GM12878 (cell line): ENCODE data around the gene SPAG6. TPM values are rescaled to one million over a fixed set of nuclear protein-coding genes. Genes with fewer than 3 reads are reported as not detected.
A peak's percentile ranks its signal among the peaks of the same experiment; 100 is the strongest.

ENCODE experiments used
- FOXK2 ChIP-seq: fragments of 450-650 bp; IDR thresholded peaks from 2 replicates; pipeline ENCODE4 v1.6.1; 2017; ENCODE audit warnings: mild to moderate bottlenecking, moderate library complexity
- MYC ChIP-seq: IDR thresholded peaks from 2 replicates; pipeline ENCODE4 v1.6.1; 2011; ENCODE audit warnings: mild to moderate bottlenecking, low read length, moderate library complexity, inconsistent platforms; ENCODE audit not compliant: insufficient read depth, insufficient replicate concordance, insufficient read length, severe bottlenecking
- NR2C1 ChIP-seq: fragments of 450-650 bp; IDR thresholded peaks from 2 replicates; pipeline ENCODE4 v1.6.1; 2017; ENCODE audit warnings: antibody characterized with exemption, mild to moderate bottlenecking, moderate library complexity
- POU2F2 ChIP-seq: IDR thresholded peaks from 3 replicates; pipeline ENCODE4 v1.6.1; 2011; ENCODE audit warnings: low read depth, mild to moderate bottlenecking, low read length, borderline replicate concordance
- SMAD5 ChIP-seq: IDR thresholded peaks from 2 replicates; pipeline ENCODE4 v1.6.1; 2016; ENCODE audit warnings: antibody characterized with exemption, low read depth
- SMC3 ChIP-seq: IDR thresholded peaks from 2 replicates; pipeline ENCODE4 v1.6.1; 2011; ENCODE audit warnings: low read length, improper control_type of control experiment, borderline replicate concordance
- SPI1 ChIP-seq: IDR thresholded peaks from 2 replicates; pipeline ENCODE4 v1.6.1; 2011; ENCODE audit warnings: low read depth, mild to moderate bottlenecking, low read length, moderate library complexity, borderline replicate concordance; ENCODE audit not compliant: insufficient read depth
- STAT3 ChIP-seq: IDR thresholded peaks from 2 replicates; pipeline ENCODE4 v1.6.1; 2011; ENCODE audit warnings: low read depth, low read length, improper control_type of control experiment
- SUZ12 ChIP-seq: fragments of 200-600 bp; sonication (generic); IDR thresholded peaks from one replicate; pipeline ENCODE4 v1.6.1; 2018; ENCODE audit warnings: antibody characterized with exemption, mild to moderate bottlenecking; ENCODE audit not compliant: unreplicated experiment
- TCF7 ChIP-seq: IDR thresholded peaks from 2 replicates; pipeline ENCODE4 v1.6.1; 2014; ENCODE audit warnings: antibody characterized with exemption, borderline replicate concordance
- polyA plus RNA-seq, 11 experiments: library from polyadenylated mRNA; depleted of rRNA in 4 of 11; unstranded in 6 of 11; stranded (reverse) in 5 of 11; fragments of >200 nt; fragmentation: Nextera tagmentation in 4 of 11; fragmentation: Illumina TruSeq in 1 of 11; extraction: Ambion mirVana in 4 of 11; extraction: Trizol in 1 of 11; gene quantifications; 1 replicate in 1 of 11; 2 replicates in 10 of 11; pipeline versions ENCODE4 v1.2.1 to v1.2.3, GENCODE V29; 2011 to 2016; ENCODE audit warnings: inconsistent platforms in 2 of 11, missing spikeins in 2 of 11, low read depth in 1 of 11
- total RNA-seq, 4 experiments: library from RNA; depleted of rRNA in 3 of 4; stranded (reverse); fragments of >200 nt in 3 of 4; fragmentation: Illumina TruSeq in 1 of 4; extraction: Trizol in 1 of 4; gene quantifications; 2 replicates each; pipeline versions ENCODE4 v1.2.1 to v1.2.3, GENCODE V29; 2013 to 2021
- TF ChIP-seq, protein P1 (sequence below): fragments of 450-650 bp; IDR thresholded peaks from 2 replicates; pipeline ENCODE4 v1.6.1; 2016; ENCODE audit warnings: mild to moderate bottlenecking, moderate library complexity, borderline replicate concordance
- TF ChIP-seq, protein P2 (sequence below): fragments of 450-650 bp; IDR thresholded peaks from 2 replicates; pipeline ENCODE4 v1.6.1; 2017; ENCODE audit warnings: mild to moderate bottlenecking, moderate library complexity
- TF ChIP-seq, protein P3 (sequence below): fragments of 450-650 bp; formaldehyde crosslinking; IDR thresholded peaks from 2 replicates; pipeline ENCODE4 v1.4.0; 2022; ENCODE audit warnings: mild to moderate bottlenecking, moderate library complexity
- TF ChIP-seq, protein P4 (sequence below): IDR thresholded peaks from 2 replicates; pipeline ENCODE4 v1.6.1; 2011; ENCODE audit warnings: low read depth, mild to moderate bottlenecking, low read length, moderate library complexity, borderline replicate concordance; ENCODE audit errors: extremely low read depth

SPAG6 gene
- total and polyA plus RNA-seq, 10 of the 15 experiments (the other 5 are each of a cell fraction or from before 2014, with no cell fraction given): 0.13 to 0.99 (median 0.40) TPM; not detected in 1

DNA sequence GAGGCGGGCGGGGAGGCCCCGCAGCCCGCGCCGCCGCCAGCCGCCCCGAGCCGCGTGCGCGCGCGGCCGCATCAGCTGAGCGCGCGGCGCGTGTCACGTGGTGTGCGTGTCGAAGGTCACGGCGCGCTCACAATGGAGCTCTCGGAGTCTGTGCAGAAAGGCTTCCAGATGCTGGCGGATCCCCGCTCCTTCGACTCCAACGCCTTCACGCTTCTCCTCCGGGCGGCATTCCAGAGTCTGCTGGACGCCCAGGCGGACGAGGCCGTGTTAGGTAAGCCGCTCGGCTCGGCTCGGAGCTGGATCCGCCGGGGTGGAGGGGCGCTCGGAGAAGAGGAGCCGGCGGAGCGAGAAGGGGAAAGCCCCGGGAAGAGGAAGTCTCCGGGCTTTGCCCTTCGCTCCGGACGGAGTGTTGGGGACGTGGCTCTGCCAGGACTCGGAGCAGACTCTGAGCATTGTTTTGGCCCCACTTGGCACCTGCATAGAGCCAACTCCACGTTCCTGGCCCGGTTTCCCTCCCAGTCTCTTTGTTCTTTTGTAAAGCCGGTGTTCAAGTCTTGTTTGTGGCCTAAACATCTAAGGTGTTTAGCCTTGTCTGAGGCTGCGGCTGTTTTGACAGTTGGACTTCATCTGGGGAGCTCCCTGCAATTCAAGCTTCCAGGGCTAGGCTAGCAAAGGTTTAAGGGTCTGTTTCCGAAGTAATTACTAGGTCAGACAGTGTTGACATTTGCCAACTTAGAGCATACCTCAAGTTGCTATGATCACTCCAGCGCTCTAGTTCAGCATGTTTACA is 28.8 kb upstream of the SPAG6 start, which contains the start of gene COMMD3 (continued):
- TF ChIP-seq, protein P1, sequence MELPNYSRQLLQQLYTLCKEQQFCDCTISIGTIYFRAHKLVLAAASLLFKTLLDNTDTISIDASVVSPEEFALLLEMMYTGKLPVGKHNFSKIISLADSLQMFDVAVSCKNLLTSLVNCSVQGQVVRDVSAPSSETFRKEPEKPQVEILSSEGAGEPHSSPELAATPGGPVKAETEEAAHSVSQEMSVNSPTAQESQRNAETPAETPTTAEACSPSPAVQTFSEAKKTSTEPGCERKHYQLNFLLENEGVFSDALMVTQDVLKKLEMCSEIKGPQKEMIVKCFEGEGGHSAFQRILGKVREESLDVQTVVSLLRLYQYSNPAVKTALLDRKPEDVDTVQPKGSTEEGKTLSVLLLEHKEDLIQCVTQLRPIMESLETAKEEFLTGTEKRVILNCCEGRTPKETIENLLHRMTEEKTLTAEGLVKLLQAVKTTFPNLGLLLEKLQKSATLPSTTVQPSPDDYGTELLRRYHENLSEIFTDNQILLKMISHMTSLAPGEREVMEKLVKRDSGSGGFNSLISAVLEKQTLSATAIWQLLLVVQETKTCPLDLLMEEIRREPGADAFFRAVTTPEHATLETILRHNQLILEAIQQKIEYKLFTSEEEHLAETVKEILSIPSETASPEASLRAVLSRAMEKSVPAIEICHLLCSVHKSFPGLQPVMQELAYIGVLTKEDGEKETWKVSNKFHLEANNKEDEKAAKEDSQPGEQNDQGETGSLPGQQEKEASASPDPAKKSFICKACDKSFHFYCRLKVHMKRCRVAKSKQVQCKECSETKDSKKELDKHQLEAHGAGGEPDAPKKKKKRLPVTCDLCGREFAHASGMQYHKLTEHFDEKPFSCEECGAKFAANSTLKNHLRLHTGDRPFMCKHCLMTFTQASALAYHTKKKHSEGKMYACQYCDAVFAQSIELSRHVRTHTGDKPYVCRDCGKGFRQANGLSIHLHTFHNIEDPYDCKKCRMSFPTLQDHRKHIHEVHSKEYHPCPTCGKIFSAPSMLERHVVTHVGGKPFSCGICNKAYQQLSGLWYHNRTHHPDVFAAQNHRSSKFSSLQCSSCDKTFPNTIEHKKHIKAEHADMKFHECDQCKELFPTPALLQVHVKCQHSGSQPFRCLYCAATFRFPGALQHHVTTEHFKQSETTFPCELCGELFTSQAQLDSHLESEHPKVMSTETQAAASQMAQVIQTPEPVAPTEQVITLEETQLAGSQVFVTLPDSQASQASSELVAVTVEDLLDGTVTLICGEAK: peak; percentile 92
- TF ChIP-seq SUZ12: no peak
- TF ChIP-seq, protein P2, sequence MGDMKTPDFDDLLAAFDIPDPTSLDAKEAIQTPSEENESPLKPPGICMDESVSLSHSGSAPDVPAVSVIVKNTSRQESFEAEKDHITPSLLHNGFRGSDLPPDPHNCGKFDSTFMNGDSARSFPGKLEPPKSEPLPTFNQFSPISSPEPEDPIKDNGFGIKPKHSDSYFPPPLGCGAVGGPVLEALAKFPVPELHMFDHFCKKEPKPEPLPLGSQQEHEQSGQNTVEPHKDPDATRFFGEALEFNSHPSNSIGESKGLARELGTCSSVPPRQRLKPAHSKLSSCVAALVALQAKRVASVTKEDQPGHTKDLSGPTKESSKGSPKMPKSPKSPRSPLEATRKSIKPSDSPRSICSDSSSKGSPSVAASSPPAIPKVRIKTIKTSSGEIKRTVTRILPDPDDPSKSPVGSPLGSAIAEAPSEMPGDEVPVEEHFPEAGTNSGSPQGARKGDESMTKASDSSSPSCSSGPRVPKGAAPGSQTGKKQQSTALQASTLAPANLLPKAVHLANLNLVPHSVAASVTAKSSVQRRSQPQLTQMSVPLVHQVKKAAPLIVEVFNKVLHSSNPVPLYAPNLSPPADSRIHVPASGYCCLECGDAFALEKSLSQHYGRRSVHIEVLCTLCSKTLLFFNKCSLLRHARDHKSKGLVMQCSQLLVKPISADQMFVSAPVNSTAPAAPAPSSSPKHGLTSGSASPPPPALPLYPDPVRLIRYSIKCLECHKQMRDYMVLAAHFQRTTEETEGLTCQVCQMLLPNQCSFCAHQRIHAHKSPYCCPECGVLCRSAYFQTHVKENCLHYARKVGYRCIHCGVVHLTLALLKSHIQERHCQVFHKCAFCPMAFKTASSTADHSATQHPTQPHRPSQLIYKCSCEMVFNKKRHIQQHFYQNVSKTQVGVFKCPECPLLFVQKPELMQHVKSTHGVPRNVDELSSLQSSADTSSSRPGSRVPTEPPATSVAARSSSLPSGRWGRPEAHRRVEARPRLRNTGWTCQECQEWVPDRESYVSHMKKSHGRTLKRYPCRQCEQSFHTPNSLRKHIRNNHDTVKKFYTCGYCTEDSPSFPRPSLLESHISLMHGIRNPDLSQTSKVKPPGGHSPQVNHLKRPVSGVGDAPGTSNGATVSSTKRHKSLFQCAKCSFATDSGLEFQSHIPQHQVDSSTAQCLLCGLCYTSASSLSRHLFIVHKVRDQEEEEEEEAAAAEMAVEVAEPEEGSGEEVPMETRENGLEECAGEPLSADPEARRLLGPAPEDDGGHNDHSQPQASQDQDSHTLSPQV: no peak
- TF ChIP-seq SMAD5: peak; percentile 72; the same call in 1 of the 2 replicates
- peak; percentile 82 for TF ChIP-seq SPI1
- no peak for TF ChIP-seq FOXK2
- TF ChIP-seq, protein P3, sequence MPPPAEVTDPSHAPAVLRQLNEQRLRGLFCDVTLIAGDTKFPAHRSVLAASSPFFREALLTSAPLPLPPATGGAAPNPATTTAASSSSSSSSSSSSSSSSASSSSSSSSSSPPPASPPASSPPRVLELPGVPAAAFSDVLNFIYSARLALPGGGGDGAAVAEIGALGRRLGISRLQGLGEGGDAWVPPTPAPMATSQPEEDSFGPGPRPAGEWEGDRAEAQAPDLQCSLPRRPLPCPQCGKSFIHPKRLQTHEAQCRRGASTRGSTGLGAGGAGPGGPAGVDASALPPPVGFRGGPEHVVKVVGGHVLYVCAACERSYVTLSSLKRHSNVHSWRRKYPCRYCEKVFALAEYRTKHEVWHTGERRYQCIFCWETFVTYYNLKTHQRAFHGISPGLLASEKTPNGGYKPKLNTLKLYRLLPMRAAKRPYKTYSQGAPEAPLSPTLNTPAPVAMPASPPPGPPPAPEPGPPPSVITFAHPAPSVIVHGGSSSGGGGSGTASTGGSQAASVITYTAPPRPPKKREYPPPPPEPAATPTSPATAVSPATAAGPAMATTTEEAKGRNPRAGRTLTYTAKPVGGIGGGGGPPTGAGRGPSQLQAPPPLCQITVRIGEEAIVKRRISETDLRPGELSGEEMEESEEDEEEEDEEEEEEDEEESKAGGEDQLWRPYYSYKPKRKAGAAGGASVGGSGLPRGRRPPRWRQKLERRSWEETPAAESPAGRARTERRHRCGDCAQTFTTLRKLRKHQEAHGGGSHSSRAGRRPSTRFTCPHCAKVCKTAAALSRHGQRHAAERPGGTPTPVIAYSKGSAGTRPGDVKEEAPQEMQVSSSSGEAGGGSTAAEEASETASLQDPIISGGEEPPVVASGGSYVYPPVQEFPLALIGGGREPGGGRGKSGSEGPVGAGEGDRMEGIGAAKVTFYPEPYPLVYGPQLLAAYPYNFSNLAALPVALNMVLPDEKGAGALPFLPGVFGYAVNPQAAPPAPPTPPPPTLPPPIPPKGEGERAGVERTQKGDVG (CRISPR knock-in tag): no peak
- peak; percentile 26; the same call in 1 of the 3 replicates for TF ChIP-seq POU2F2
- no peak for TF ChIP-seq MYC
- TF ChIP-seq SMC3: 0 out of 2 replicates have a peak, but pooled peaks have one; percentile 18
- TF ChIP-seq, protein P4, sequence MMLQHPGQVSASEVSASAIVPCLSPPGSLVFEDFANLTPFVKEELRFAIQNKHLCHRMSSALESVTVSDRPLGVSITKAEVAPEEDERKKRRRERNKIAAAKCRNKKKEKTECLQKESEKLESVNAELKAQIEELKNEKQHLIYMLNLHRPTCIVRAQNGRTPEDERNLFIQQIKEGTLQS: peak; percentile 67; the same call in 1 of the 2 replicates
- peak; percentile 96 for TF ChIP-seq NR2C1
- TF ChIP-seq TCF7: no peak
- TF ChIP-seq STAT3: no peak
